HG03432 (cell line): ENCODE results near the gene C10orf105.

ENCODE experiments used
- ATAC-seq: cut with Tn5 transposase; IDR thresholded peaks from one replicate; pipeline ENCODE4 v1.9.1; 2021; ENCODE audit warnings: mild to moderate bottlenecking, moderate library complexity; ENCODE audit not compliant: unreplicated experiment

C10orf105 gene

DNA sequence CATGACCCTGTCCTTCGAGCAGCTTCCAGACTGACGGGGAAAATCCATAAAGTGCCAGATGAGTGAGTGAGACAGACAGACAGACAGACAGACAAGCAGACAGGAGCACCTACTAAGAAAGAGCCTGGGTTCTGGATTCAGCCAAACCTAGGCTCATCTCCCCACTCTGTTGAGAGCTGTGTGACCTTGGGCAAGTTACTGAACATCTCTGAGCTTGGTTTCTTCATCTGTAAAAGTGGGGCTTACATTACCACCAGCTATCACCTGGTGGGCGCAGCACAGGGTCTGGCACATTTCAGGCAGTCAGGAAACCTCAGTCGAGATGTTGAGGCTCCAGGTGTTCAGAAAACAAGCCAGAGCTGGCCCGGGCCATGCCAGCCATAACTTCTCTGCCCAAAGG is 37.6 kb downstream of the C10orf105 start:
- no peak for ATAC-seq

DNA sequence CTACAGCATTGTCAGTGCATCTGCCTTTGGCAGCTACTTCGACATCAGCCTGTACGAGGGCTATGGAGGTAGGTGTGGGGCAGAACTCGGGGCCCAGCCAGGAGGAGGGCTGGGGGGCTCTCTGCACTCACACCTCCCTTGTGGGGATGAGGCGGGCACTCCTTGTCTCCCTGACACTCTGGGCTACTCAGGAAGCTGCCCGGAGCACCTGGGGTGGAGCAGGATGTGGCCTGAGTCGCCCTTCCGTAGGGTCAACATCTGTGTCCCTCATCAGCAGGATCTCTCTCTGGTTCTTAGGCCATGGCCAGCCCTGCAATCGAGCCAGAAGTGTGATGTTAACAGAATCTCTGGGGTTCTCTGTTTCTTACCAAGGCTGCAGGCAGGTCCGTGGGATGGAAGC is 40.2 kb downstream of the C10orf105 start:
- no peak for ATAC-seq

DNA sequence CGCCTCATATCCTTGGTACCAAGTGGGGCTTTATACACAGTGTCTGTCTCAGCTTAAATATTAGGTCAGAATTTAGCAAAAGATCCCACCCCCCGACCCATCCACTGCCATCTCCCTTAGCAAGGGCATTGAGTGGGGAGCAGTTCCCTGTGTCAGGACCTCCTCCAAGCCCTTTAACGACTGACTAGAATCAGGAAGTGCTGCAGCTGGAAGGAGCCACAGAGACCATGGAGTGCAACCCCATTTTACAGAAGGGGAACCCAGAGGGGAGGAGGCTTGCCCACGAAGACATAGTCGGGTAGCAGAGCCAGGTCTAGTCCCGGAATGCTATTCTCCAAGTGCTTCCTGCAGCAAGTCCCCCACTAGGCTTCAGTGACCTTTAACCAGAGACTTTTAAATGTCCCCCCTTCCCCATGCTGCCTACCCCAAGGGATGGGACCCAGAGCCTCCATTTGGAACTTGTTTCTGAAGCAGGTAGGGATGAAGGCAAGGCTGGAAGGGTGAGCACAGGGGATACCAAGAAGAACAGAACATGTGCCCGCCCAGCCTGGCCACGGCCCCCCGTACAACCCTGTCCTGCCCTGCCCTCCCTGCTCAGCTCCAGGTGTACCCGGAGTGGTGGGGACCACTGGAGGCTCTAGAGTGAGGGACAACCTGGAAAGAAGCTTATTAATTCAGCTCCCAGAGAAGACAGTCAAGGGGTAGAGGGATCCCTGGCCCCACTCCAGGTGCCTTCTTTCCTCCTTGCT is 41.3 kb downstream of the C10orf105 start:
- ATAC-seq = no peak

DNA sequence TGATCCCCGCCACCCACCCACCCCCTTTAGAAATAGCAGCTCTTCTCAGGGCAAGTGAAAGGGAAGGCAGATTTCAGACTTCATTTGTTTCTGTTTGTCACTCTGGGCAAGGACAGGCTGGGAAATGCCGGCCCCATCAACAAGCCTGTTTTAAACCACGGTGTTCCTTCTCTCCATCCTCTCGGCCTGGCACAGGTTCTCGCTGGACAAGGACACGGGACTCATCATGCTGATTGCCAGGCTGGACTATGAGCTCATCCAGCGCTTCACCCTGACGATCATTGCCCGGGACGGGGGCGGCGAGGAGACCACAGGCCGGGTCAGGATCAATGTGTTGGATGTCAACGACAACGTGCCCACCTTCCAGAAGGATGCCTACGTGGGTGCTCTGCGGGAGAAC is 42.3 kb downstream of the C10orf105 start:
- ATAC-seq = no peak

DNA sequence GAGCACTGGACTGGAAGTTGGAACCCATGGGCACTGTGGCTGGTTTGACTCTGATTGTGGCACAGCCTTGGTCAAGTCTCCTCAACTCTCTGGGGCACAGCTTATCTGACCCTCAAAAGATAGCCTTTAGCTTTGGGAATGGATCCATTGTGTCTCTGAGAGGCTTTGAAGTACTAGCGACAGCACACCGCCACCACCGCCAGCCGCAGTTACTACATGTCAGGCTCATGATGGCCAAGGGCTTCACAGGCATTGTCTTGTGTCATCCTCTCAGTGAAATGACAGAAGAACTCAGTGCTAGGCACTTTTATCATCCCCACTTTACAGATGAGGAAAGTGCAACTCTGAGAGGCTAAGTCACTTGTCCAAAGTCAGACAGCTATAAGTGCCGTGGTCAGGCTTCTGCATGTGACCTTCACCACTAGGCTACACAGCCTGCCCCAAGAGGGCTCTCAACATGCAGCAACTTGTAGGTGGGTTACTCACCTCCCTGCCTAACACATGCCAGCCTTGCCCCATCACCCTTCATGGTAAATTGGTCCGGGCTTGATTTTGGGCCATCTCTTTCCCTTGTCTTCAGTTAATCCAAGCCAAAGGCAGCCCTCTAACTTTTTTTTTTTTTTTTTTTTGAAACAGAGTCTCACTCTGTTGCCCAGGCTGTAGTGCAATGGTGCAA is 44.1 kb downstream of the C10orf105 start:
- no peak for ATAC-seq

DNA sequence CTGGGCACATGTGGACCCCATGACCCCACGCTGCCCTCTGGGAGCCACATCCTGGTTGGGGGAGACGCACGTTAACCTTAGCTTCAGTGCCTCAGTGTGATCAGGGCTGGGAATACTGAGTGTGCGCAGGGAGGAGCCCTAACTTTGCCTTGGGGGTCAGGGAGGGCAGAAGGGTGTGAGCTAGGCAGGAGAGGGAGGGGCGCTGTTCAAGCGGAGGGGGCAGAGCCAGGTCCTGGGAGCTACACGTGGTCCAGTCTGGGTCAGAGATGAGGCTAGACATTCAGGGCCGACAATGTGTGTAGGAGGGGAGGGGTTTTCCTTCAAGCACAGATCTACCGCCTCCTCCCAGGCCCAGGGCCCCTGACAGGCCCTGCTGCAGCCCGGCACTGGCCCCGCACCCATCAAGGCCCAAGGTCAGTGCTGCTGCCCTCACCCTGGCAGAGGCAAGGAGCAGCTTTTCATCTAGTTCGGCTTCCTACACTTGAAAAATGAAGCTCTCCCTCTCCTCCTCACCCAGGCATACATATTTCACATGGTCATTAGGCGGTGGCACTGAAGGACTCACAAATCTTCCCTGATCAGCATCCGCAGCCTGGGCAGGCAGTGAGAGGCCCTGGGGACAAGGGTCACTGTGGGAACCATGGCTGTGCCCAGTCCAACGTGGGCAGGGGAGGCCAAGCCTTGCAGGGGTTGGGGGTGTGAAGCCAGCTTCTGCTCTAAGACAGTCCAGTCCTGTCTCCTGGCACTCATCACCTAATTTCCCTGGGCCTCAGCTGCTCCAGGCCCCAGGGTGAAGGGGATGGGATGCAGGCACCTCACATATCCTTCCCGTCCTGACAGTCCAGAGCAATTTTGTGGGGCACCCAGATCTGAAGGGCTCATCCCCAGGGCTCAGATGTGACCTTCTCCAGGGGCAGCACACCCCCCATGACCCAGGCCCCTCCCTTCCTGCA is 47.3 kb downstream of the C10orf105 start:
- no peak for ATAC-seq

DNA sequence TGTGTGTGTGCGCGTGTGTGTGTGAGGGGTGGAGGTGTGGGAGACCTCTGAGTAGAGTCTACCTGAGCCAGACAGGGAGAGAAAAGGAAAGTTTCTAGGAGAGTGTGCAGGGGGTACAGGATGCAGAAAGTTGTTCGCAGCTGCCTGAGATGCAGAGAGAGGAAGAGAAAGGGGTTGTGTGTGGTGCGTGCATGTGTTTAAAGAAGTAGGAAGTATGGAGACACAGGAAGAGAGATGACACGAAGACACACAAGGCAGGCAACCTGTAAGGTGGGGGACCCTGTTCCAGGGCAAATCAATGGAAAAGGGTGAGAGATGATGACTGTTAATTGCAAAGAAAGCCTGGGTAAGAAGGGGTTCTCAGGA is 52.2 kb downstream of the C10orf105 start:
- ATAC-seq = no peak

DNA sequence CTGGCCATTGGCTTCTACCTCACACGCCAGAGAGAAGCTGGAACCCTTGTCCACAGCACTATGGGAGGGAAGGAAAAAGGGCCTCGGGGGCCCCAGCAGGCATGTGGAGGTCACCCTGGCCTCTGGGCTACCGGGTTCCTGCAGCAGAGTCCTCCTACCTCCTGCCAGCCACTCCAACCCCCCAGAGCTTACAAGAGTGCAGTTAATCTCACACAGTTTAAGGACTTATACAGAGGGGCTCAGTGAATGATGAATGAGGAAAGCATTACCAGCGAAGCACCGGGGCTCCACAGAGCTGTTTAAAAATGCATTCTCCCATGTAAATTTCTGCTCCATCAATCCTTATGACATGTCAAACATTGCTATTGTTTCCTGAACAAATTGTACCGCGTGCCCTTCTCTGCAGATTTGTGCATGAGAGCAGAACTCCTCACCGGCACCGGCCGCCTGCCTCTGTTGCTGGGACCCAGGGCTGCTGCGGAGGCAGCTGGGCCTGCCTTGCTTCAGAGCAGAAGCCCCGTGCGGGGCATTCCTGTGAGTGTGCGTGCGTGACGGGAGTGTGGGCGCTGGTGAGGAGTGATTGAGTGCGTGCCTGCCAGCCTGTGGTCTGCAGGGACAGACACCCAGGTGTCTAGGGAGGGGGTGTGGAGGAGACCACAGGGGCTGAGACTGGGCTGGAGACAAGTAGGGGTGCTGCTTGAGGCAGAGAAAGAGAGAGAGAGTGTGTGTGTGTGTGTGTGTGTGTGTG is 52.8 kb downstream of the C10orf105 start:
- no peak for ATAC-seq

DNA sequence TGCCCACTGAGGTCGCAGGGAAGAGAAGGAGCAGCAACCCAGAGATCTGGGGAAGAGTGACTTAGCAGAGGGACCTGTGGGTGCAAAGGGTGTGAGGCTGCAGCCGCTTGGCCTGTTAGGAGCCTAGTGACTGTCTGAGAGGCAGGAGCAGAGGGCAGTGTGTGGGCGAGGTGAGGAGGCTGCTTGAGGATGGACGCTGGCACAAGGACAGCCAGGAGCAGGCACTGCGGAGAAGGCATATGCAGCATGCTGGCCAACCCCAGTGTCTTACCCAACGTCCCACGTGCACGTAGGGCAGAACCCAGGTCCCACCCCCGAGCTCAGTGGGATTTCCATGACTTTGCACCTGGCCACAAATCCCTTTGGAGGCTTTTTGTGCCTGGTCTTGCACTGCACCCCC is 54.1 kb downstream of the C10orf105 start:
- no peak for ATAC-seq

DNA sequence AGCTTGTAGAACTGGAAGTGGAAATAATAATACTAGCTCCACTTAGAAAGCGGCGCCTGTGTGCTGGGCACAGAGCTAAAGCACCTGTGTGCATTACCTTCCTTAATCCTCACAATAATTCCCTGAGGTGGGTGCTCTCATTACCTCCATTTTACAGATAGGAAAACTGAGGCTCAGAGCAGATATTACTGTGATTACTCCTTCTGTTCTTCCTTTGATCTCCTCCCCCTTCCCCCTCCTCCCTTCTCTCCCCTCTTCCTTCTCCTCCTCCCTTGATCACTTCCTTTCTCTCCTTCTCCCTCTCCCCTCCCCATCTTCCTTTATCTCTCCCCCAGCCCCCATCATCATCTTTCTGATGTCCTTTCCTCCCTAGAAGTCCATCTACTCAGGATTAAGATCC is 55.0 kb downstream of the C10orf105 start:
- no peak for ATAC-seq

DNA sequence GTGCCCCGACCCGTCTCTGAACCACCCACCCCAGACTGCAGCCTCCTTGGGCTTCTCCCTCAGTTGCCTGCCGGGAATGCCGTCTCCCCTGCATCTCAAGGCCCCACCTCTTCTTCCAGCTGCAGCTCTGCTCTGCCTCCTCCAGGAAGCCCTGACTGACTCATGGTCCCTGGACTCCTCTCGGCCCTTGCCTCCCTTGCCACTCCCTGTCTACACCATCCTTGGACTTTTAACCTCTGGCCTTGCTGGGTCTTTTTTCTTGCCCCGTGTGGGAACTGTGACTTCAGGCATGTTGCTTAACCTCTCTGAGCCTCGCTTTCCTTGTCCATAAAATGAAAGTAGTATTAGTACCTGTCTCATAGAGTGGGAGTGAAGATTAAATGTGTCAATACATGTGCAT is 56.3 kb downstream of the C10orf105 start:
- no peak for ATAC-seq

DNA sequence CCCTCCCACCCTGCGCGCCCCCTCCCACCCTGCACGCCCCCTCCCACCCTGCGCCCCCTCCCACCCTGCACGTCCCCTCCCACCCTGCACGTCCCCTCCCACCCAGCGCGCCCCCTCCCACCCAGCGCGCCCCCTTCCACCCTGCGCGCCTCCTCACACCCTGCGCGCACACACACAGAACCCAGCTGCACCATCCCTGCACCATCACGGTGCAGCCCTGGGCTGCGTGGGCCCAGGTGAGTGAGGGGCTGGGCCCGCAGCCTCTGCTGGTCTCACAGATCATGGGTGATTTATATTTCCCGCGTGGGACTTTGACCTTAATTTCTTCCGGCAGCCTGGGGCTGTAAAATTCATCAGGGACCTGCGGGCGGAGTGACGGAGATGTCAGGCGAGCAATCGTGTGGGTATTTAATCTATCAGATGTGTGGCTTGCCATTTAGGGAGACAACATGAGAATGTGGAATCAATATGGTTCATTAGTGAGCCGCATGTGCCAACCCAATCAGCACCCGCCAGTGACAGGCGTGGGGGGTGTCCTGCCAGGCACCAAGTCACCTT is 57.7 kb downstream of the C10orf105 start:
- no peak for ATAC-seq
